A549 (cell line): Measurements from ENCODE around the gene SDF2L1.

Experiments used
- POLR2A ChIP-seq: IDR thresholded peaks from 2 replicates; pipeline ENCODE4 v1.6.1; 2012; ENCODE audit warnings: mild to moderate bottlenecking, low read length
- RCOR1 ChIP-seq: fragments of 150-350 bp; IDR thresholded peaks from 2 replicates; pipeline ENCODE4 v1.6.1; 2014; ENCODE audit warnings: antibody characterized with exemption, low read length, low read depth
- ZFP36 ChIP-seq: fragments of 450-650 bp; IDR thresholded peaks from 2 replicates; pipeline ENCODE4 v1.6.1; 2014; ENCODE audit warnings: borderline replicate concordance; ENCODE audit not compliant: partially characterized antibody
- TF ChIP-seq, protein P1 (sequence below): fragments of >200 bp; sonication (Bioruptor Twin); formaldehyde crosslinking; IDR thresholded peaks from 3 replicates; pipeline ENCODE4 v1.5.1; 2016

DNA sequence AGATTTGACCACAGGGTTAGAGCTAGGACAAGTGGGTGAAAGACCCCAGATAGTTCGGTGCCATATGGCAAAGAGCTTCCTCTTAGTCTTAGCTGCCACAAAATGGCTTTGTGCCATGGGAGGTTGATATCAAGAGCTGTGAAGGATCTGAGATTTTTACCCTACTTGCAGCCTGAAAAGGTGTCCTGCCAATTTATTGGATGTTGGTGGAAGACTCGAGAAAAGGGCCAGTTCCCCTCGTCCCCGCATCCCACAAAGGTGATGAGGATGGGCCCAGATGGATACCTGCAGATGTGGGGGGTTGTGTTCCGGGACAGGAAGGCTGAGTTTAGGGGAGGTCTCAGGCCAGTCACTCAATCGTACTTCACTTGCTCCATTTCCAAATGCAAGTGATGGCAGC is 39.5 kb upstream of the SDF2L1 start:
- TF ChIP-seq RCOR1 = no peak
- TF ChIP-seq POLR2A = no peak
- TF ChIP-seq, protein P1, sequence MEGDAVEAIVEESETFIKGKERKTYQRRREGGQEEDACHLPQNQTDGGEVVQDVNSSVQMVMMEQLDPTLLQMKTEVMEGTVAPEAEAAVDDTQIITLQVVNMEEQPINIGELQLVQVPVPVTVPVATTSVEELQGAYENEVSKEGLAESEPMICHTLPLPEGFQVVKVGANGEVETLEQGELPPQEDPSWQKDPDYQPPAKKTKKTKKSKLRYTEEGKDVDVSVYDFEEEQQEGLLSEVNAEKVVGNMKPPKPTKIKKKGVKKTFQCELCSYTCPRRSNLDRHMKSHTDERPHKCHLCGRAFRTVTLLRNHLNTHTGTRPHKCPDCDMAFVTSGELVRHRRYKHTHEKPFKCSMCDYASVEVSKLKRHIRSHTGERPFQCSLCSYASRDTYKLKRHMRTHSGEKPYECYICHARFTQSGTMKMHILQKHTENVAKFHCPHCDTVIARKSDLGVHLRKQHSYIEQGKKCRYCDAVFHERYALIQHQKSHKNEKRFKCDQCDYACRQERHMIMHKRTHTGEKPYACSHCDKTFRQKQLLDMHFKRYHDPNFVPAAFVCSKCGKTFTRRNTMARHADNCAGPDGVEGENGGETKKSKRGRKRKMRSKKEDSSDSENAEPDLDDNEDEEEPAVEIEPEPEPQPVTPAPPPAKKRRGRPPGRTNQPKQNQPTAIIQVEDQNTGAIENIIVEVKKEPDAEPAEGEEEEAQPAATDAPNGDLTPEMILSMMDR = no peak
- TF ChIP-seq ZFP36 = no peak
